ENCODE results near the gene SPATC1L. TPM values are rescaled to one million over a fixed set of nuclear protein-coding genes. Genes with fewer than 3 reads are reported as not detected.
"Not testable (repeated sequence)": the region's sequence is repeated elsewhere in the genome, so short reads cannot be mapped to it uniquely, and the experiment has no call there.

The SPATC1L gene
- total RNA-seq, 2 donors from 2014 or later: 29.5 to 31.9 TPM

DNA sequence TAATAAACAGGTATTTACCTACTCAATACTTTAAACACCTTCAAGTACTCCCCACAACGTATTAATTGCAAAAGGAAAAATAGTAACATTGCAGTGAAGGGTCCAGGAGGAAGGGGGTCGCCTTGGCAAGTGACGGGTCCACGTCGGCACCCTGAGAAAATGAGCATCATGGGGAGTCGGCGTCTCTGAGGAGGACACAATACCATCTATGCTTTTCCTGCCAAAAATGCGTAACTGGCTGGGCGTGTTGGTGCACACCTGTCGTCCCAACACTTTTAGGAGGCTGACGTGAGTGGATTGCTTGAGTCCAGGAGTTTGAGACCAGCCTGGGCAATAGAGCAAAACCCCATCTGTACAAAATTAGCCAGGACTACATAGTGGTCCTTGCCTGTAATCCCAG lies 36.2 kb downstream of the SPATC1L start:
- WGBS, 2 experiments (ENCODE audit: insufficient coverage in 1 of 2, insufficient read length in 1 of 2): 95 to 98% methylated on average over 8 to 11 of the region's 11 CpGs
- TF ChIP-seq, protein P1, sequence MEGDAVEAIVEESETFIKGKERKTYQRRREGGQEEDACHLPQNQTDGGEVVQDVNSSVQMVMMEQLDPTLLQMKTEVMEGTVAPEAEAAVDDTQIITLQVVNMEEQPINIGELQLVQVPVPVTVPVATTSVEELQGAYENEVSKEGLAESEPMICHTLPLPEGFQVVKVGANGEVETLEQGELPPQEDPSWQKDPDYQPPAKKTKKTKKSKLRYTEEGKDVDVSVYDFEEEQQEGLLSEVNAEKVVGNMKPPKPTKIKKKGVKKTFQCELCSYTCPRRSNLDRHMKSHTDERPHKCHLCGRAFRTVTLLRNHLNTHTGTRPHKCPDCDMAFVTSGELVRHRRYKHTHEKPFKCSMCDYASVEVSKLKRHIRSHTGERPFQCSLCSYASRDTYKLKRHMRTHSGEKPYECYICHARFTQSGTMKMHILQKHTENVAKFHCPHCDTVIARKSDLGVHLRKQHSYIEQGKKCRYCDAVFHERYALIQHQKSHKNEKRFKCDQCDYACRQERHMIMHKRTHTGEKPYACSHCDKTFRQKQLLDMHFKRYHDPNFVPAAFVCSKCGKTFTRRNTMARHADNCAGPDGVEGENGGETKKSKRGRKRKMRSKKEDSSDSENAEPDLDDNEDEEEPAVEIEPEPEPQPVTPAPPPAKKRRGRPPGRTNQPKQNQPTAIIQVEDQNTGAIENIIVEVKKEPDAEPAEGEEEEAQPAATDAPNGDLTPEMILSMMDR (conservative IDR thresholded peaks at IDR 0.05): no peak
- Histone ChIP-seq H3K9ac (ENCODE audit: extremely low read depth, low read length, poor library complexity, severe bottlenecking) (no peak overlapping the region), H3K9me3 (ENCODE audit: control insufficient read depth, low read length) (no peaks in the 10 kb centered on the region), H3K36me3 (ENCODE audit: control insufficient read depth, insufficient read depth, low read length) (no peaks in the 10 kb centered on the region), H3K4me3 (ENCODE audit: low read length) (no peak overlapping the region), H3K27me3 (ENCODE audit: control insufficient read depth, insufficient read depth, low read length, poor library complexity, severe bottlenecking) (no peaks in the 10 kb centered on the region), H3K4me1 (ENCODE audit: control insufficient read depth, insufficient read depth, low read length) (peaks cover 2% of the 10 kb centered on the region), H3K27ac (ENCODE audit: low read depth, low read length) (no peak overlapping the region)
- Mint-ChIP-seq H3K9me3 (peaks cover 3% of the 10 kb centered on the region), H3K27ac (no peak overlapping the region), H3K4me3 (no peak overlapping the region), H3K36me3 (ENCODE audit: low read depth) (no peaks in the 10 kb centered on the region), H3K4me1 (peaks cover 3% of the 10 kb centered on the region), H3K27me3 (ENCODE audit: insufficient read depth) (no peaks in the 10 kb centered on the region)
- no peak for DNase-seq

DNA sequence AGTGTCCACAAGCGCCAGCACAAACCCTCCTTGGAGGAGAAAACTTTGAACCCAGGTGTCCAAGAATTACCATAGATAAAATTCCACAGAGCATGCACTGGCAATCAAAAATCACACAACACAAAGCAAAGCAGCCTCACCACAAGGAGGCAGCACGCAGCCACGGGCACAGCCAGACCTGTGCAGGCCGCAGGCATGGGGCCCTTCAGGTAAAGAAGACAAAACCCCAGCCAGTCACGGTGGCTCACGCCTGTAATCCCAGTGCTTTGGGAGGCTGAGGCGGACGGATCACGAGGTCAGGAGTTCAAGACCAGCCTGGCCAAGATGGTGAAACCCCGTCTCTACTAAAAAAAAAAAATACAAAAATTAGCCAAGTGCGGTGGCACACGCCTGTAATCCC lies 36.8 kb downstream of the SPATC1L start:
- H3K27ac Mint-ChIP-seq: peak overlapping the region; percentile 58
- H3K9me3 Mint-ChIP-seq; H3K4me3 Mint-ChIP-seq; H3K4me1 Mint-ChIP-seq; H3K36me3 Mint-ChIP-seq (ENCODE audit: low read depth); H3K4me1 ChIP-seq (ENCODE audit: control insufficient read depth, insufficient read depth, low read length); H3K27me3 ChIP-seq (ENCODE audit: control insufficient read depth, insufficient read depth, low read length, poor library complexity, severe bottlenecking); H3K36me3 ChIP-seq (ENCODE audit: control insufficient read depth, insufficient read depth, low read length); H3K27ac ChIP-seq (ENCODE audit: low read depth, low read length); H3K4me3 ChIP-seq (ENCODE audit: low read length); H3K27me3 Mint-ChIP-seq (ENCODE audit: insufficient read depth); H3K9me3 ChIP-seq (ENCODE audit: control insufficient read depth, low read length); H3K9ac ChIP-seq (ENCODE audit: extremely low read depth, low read length, poor library complexity, severe bottlenecking): not testable (repeated sequence)
- WGBS, 2 experiments (ENCODE audit: insufficient coverage in 1 of 2, insufficient read length in 1 of 2): 82 to 87% methylated on average over 11 to 12 of the region's 12 CpGs
- peak; percentile 89 for DNase-seq
- TF ChIP-seq, protein P1 (conservative IDR thresholded peaks at IDR 0.05): peak; percentile 86

DNA sequence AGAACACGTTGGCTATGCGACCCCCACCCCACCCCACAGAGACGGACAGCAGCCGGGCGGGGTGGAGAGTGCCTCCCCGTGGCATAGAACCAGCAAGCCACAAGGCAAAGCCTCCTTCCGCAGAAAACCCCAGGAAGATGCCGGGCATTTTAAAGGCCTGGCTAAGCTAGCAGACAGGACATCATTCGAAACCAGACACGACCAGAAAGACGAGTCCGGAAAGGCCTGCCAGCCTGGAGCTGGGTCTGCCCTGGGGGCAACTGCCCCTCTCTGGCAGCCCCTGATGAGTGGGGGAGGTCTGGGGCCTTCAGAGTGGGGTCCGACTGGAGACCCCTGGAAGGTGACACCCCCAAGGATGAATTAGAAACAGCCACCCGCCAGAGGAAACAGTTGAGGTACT lies 37.4 kb downstream of the SPATC1L start:
- no peak overlapping the region for H3K4me3 ChIP-seq (ENCODE audit: low read length)
- Mint-ChIP-seq H3K27ac (peak overlapping the region; percentile 58), H3K9me3 (peaks cover 9% of the 10 kb centered on the region), H3K4me1 (peaks cover 3% of the 10 kb centered on the region), H3K27me3 (ENCODE audit: insufficient read depth) (peaks cover 3% of the 10 kb centered on the region), H3K36me3 (ENCODE audit: low read depth) (no peaks in the 10 kb centered on the region), H3K4me3 (no peak overlapping the region)
- no peak overlapping the region for H3K9ac ChIP-seq (ENCODE audit: extremely low read depth, low read length, poor library complexity, severe bottlenecking)
- H3K27ac ChIP-seq (ENCODE audit: low read depth, low read length): peak overlapping the region; percentile 2
- no peaks in the 10 kb centered on the region for H3K9me3 ChIP-seq (ENCODE audit: control insufficient read depth, low read length)
- peak; percentile 55 for DNase-seq
- TF ChIP-seq, protein P1 (conservative IDR thresholded peaks at IDR 0.05): no peak
- WGBS, 2 experiments (ENCODE audit: insufficient coverage in 1 of 2, insufficient read length in 1 of 2): 69 to 82% methylated on average over 11 to 14 of the region's 14 CpGs
- no peaks in the 10 kb centered on the region for H3K4me1 ChIP-seq (ENCODE audit: control insufficient read depth, insufficient read depth, low read length)
- no peaks in the 10 kb centered on the region for H3K36me3 ChIP-seq (ENCODE audit: control insufficient read depth, insufficient read depth, low read length)
- H3K27me3 ChIP-seq (ENCODE audit: control insufficient read depth, insufficient read depth, low read length, poor library complexity, severe bottlenecking): no peaks in the 10 kb centered on the region
